OCI-LY1 (cell line): ENCODE measurements around the gene ANKK1.

Experiments
- H2AFZ ChIP-seq: fragments of 200-600 bp; sonication (generic), shearing (Covaris generic); 2 replicates; pipeline ENCODE4 v1.6.0; 2014; ENCODE audit warnings: antibody characterized with exemption, mild to moderate bottlenecking, low read length
- H3F3A ChIP-seq: fragments of 200-600 bp; sonication (generic), shearing (Covaris generic); 2 replicates; pipeline ENCODE4 v1.6.0; 2014; ENCODE audit warnings: mild to moderate bottlenecking, antibody characterized with exemption, low read length, moderate library complexity; ENCODE audit not compliant: insufficient read depth
- H3K27ac ChIP-seq: fragments of 200-600 bp; sonication (generic); 2 replicates; pipeline ENCODE4 v1.5.1; 2014; ENCODE audit warnings: low read length, mixed run types, mild to moderate bottlenecking, low read depth; ENCODE audit not compliant: poor library complexity, severe bottlenecking
- H3K27me3 ChIP-seq: fragments of 200-600 bp; sonication (generic); 2 replicates; pipeline ENCODE4 v1.6.0; 2014; ENCODE audit warnings: antibody characterized with exemption, mild to moderate bottlenecking, low read length, moderate library complexity; ENCODE audit not compliant: insufficient read depth
- H3K36me3 ChIP-seq: fragments of 200-600 bp; sonication (generic); 2 replicates; pipeline ENCODE4 v1.6.1; 2014; ENCODE audit warnings: mild to moderate bottlenecking, antibody characterized with exemption, low read length, moderate library complexity, mixed read lengths; ENCODE audit not compliant: insufficient read depth
- H3K4me1 ChIP-seq: fragments of 200-600 bp; sonication (generic); 2 replicates; pipeline ENCODE4 v1.5.1; 2014; ENCODE audit warnings: mild to moderate bottlenecking, low read length, moderate library complexity; ENCODE audit not compliant: insufficient read depth, severe bottlenecking
- H3K4me2 ChIP-seq: fragments of 200-600 bp; sonication (generic), shearing (Covaris generic); 2 replicates; pipeline ENCODE4 v1.6.1; 2014; ENCODE audit warnings: low read length
- H3K4me3 ChIP-seq: fragments of 200-600 bp; sonication (generic); 2 replicates; pipeline ENCODE4 v1.5.1; 2014; ENCODE audit warnings: low read length, low read depth, mild to moderate bottlenecking, mixed read lengths; ENCODE audit not compliant: poor library complexity, severe bottlenecking
- H3K79me2 ChIP-seq: fragments of 200-600 bp; shearing (Covaris generic); 2 replicates; pipeline ENCODE4 v1.6.1; 2016; ENCODE audit warnings: mixed run types, low read length, mixed read lengths; ENCODE audit not compliant: insufficient read depth
- H3K9ac ChIP-seq: fragments of 200-600 bp; sonication (generic), shearing (Covaris generic); 2 replicates; pipeline ENCODE4 v1.6.1; 2014; ENCODE audit warnings: mild to moderate bottlenecking, low read length, mixed read lengths
- H3K9me2 ChIP-seq: fragments of 200-600 bp; sonication (generic), shearing (Covaris generic); 2 replicates; pipeline ENCODE4 v1.6.1; 2014; ENCODE audit warnings: low read depth, mild to moderate bottlenecking, low read length, mixed read lengths
- H3K9me3 ChIP-seq: fragments of 200-600 bp; shearing (Covaris generic); 2 replicates; pipeline ENCODE4 v1.6.1; 2014; ENCODE audit warnings: low read length, mixed read lengths
- H4K20me1 ChIP-seq: fragments of 200-600 bp; sonication (generic), shearing (Covaris generic); 2 replicates; pipeline ENCODE4 v1.6.0; 2016; ENCODE audit warnings: mild to moderate bottlenecking, low read length; ENCODE audit not compliant: insufficient read depth
- CTCF ChIP-seq: fragments of 200-600 bp; sonication (generic), shearing (Covaris generic); IDR thresholded peaks from 2 replicates; pipeline ENCODE4 v1.5.1; 2017; ENCODE audit warnings: mild to moderate bottlenecking, antibody characterized with exemption, low read length, moderate library complexity, mixed read lengths
- EZH2 ChIP-seq: fragments of 200-600 bp; sonication (generic), shearing (Covaris generic); IDR thresholded peaks from 2 replicates; pipeline ENCODE4 v1.8.0; 2017; ENCODE audit warnings: borderline replicate concordance, mixed run types, mild to moderate bottlenecking, antibody characterized with exemption, low read length, moderate library complexity, mixed read lengths

The ANKK1 gene

GRCh38 chr11:113386866-113387265 lies 713 bp upstream of the ANKK1 start:
- H3K4me3 ChIP-seq: no peak overlapping the region
- H3K9me2 ChIP-seq: no peaks in the 10 kb centered on the region
- no peaks in the 10 kb centered on the region for H3K9me3 ChIP-seq
- H3K36me3 ChIP-seq: no peaks in the 10 kb centered on the region
- H3K4me2 ChIP-seq: no peak overlapping the region
- no peaks in the 10 kb centered on the region for H3K79me2 ChIP-seq
- no peak overlapping the region for H2AFZ ChIP-seq
- no peaks in the 10 kb centered on the region for H3F3A ChIP-seq
- H3K9ac ChIP-seq: no peak overlapping the region
- no peaks in the 10 kb centered on the region for H4K20me1 ChIP-seq
- no peaks in the 10 kb centered on the region for H3K4me1 ChIP-seq
- H3K27ac ChIP-seq: no peak overlapping the region
- no peaks in the 10 kb centered on the region for H3K27me3 ChIP-seq
- TF ChIP-seq CTCF (no peak), EZH2 (no peak)

- TF ChIP-seq CTCF: no peak
- TF ChIP-seq EZH2: no peak
- H3K27ac ChIP-seq: no peak overlapping the region
These were observed 1.7 kb downstream of the ANKK1 start for GRCh38 chr11:113389272-113389671.

GRCh38 chr11:113392236-113392921 lies 4.8 kb downstream of the ANKK1 start:
- TF ChIP-seq EZH2 (no peak), CTCF (no peak)
- Histone ChIP-seq H3K36me3 (no peaks in the 10 kb centered on the region), H3K4me1 (no peaks in the 10 kb centered on the region), H3K27me3 (0 out of 2 replicates have a peak, but pooled peaks cover 3% of the 10 kb centered on the region), H2AFZ (no peak overlapping the region), H3K79me2 (no peaks in the 10 kb centered on the region), H4K20me1 (no peaks in the 10 kb centered on the region), H3K4me3 (no peak overlapping the region), H3K27ac (no peak overlapping the region), H3K4me2 (no peak overlapping the region), H3K9me3 (no peaks in the 10 kb centered on the region), H3F3A (no peaks in the 10 kb centered on the region), H3K9me2 (no peaks in the 10 kb centered on the region), H3K9ac (no peak overlapping the region)

More at GRCh38 chr11:113389272-113389671, 1.7 kb downstream of the ANKK1 start:
- H3K9me3 ChIP-seq: no peaks in the 10 kb centered on the region
- no peak overlapping the region for H3K9ac ChIP-seq
- H3K27me3 ChIP-seq: no peaks in the 10 kb centered on the region
- H3K4me2 ChIP-seq: no peak overlapping the region
- no peaks in the 10 kb centered on the region for H3K79me2 ChIP-seq
- H4K20me1 ChIP-seq: no peaks in the 10 kb centered on the region
- H3F3A ChIP-seq: no peaks in the 10 kb centered on the region
- H3K4me3 ChIP-seq: no peak overlapping the region
- no peaks in the 10 kb centered on the region for H3K9me2 ChIP-seq
- H3K36me3 ChIP-seq: no peaks in the 10 kb centered on the region
- no peak overlapping the region for H2AFZ ChIP-seq
- H3K4me1 ChIP-seq: no peaks in the 10 kb centered on the region
